Thyroid gland (tissue), 4 donors: ENCODE measurements around the gene PXDN.

Source experiments
- CTCF ChIP-seq, 6 experiments: fragments of 200-600 bp in 3 of 6; fragments of 450-650 bp in 3 of 6; sonication (generic) in 3 of 6; IDR thresholded peaks; one replicate each; pipeline ENCODE4 v1.5.1; 2016 to 2019; ENCODE audit warnings: antibody characterized with exemption in 6 of 6, mild to moderate bottlenecking in 2 of 6, inconsistent platforms in 1 of 6, moderate library complexity in 1 of 6
- POLR2A ChIP-seq, 2 donors: fragments of 450-650 bp; IDR thresholded peaks; one replicate each; pipeline ENCODE4 v1.6.1; 2017; ENCODE audit warnings: antibody characterized with exemption in 2 of 2, mild to moderate bottlenecking in 2 of 2, moderate library complexity in 1 of 2

- TF ChIP-seq POLR2A (IDR thresholded peaks at IDR 0.05), result no peak
- no peak for TF ChIP-seq CTCF (IDR thresholded peaks at IDR 0.05)
Observed at GRCh38 chr2:1649103-1650084, 94.9 kb downstream of the PXDN start.
